HepG2 (cell line): Measurements from ENCODE around the gene CCM2. TPM values are rescaled to one million over a fixed set of nuclear protein-coding genes. Genes with fewer than 3 reads are reported as not detected.
A peak's percentile ranks its signal among the peaks of the same experiment; 100 is the strongest.

ENCODE experiments used
- CAMTA2 ChIP-seq: sonication (generic); formaldehyde crosslinking; IDR thresholded peaks from 2 replicates; pipeline ENCODE4 v1.4.0; 2020; ENCODE audit warnings: mild to moderate bottlenecking, missing genetic modification reagents, borderline replicate concordance
- FOXP4 ChIP-seq: sonication (generic); formaldehyde crosslinking; IDR thresholded peaks from 2 replicates; pipeline ENCODE4 v1.4.0; 2020; ENCODE audit warnings: missing genetic modification reagents
- GATAD2A ChIP-seq: IDR thresholded peaks from 2 replicates; pipeline ENCODE4 v1.6.1; 2016
- HDAC1 ChIP-seq: sonication (generic); formaldehyde crosslinking; IDR thresholded peaks from 2 replicates; pipeline ENCODE4 v1.5.1; 2020; ENCODE audit warnings: mild to moderate bottlenecking, missing genetic modification reagents
- MIER2 ChIP-seq: IDR thresholded peaks from 2 replicates; pipeline ENCODE4 v1.6.1; 2016; ENCODE audit warnings: missing biosample characterization, missing genetic modification reagents
- NFRKB ChIP-seq: fragments of 450-650 bp; IDR thresholded peaks from 2 replicates; pipeline ENCODE4 v1.6.1; 2017
- RFXANK ChIP-seq: IDR thresholded peaks from 2 replicates; pipeline ENCODE4 v1.6.1; 2016
- STAT5B ChIP-seq: sonication (generic); formaldehyde crosslinking; IDR thresholded peaks from 2 replicates; pipeline ENCODE4 v1.4.0; 2020; ENCODE audit warnings: missing genetic modification reagents
- STAT6 ChIP-seq: sonication (generic); formaldehyde crosslinking; IDR thresholded peaks from 2 replicates; pipeline ENCODE4 v1.4.0; 2020; ENCODE audit warnings: missing genetic modification reagents, mild to moderate bottlenecking, borderline replicate concordance
- SYNCRIP ChIP-seq: fragments of 200-400 bp; formaldehyde crosslinking; IDR thresholded peaks from 2 replicates; pipeline ENCODE4 v1.6.1; 2018; ENCODE audit warnings: mild to moderate bottlenecking, low read depth, low read length; ENCODE audit not compliant: insufficient read depth
- ZNF503 ChIP-seq: sonication (generic); formaldehyde crosslinking; IDR thresholded peaks from 2 replicates; pipeline ENCODE4 v1.4.0; 2020; ENCODE audit warnings: missing genetic modification reagents
- ZNF800 ChIP-seq: sonication (generic); formaldehyde crosslinking; IDR thresholded peaks from 2 replicates; pipeline ENCODE4 v1.4.0; 2020; ENCODE audit warnings: missing genetic modification reagents
- polyA plus RNA-seq, 8 experiments: library from polyadenylated mRNA; depleted of rRNA in 3 of 8; stranded (reverse) in 7 of 8; unstranded in 1 of 8; fragments of >200 nt; fragmentation: Illumina TruSeq in 4 of 8; extraction: Trizol in 4 of 8; gene quantifications; 2 replicates each; pipeline versions ENCODE4 v1.2.1 to v1.2.3, GENCODE V29; 2011 to 2016; ENCODE audit warnings: low read depth in 4 of 8, missing spikeins in 1 of 8, mixed read lengths in 1 of 8; ENCODE audit not compliant: insufficient read depth in 1 of 8
- total RNA-seq, 5 experiments: library from RNA; depleted of rRNA; stranded (reverse); fragments of >200 nt; fragmentation: Illumina TruSeq; extraction: Trizol; gene quantifications; 2 replicates each; pipeline ENCODE4 v1.2.3, GENCODE V29; 2016; ENCODE audit warnings: low read depth in 1 of 5

Gene CCM2
- total and polyA plus RNA-seq, 2 of the 13 experiments (the other 11 are each of a cell fraction or from before 2014, with no cell fraction given), result 13.7 to 15.8 TPM

GRCh38 chr7:45111298-45112223 is 111.6 kb downstream of the CCM2 start, which contains the start of gene TBRG4 (continued):
- TF ChIP-seq ZNF503 (CRISPR knock-in tag), result peak; percentile 66; the same call in 1 of the 2 replicates
- peak; percentile 82 for TF ChIP-seq ZNF800
- peak; percentile 96; the same call in 1 of the 2 replicates for TF ChIP-seq CAMTA2 (CRISPR knock-in tag)
- peak; percentile 58 for TF ChIP-seq GATAD2A (CRISPR knock-in tag)
- TF ChIP-seq FOXP4 (CRISPR knock-in tag), result peak; percentile 76
- peak; percentile 98 for TF ChIP-seq HDAC1
- TF ChIP-seq STAT6 (CRISPR knock-in tag), result 0 out of 2 replicates have a peak, but pooled peaks have one; percentile 58
- TF ChIP-seq SYNCRIP, result no peak
- no peak for TF ChIP-seq MIER2 (CRISPR knock-in tag)
- TF ChIP-seq STAT5B (CRISPR knock-in tag), result no peak
- TF ChIP-seq NFRKB, result no peak
- no peak for TF ChIP-seq RFXANK (CRISPR knock-in tag)
